Lung microvascular endothelial cell (primary cell): ENCODE measurements around the gene HIPK2. TPM values are rescaled to one million over a fixed set of nuclear protein-coding genes. Genes with fewer than 3 reads are reported as not detected.

Experiments used
- total RNA-seq: library from RNA; depleted of rRNA; stranded (reverse); fragments of >200 nt; gene quantifications from 2 replicates; pipeline ENCODE4 v1.2.1, GENCODE V29; 2014

HIPK2 gene
- total RNA-seq, 1 donor from 2014 or later = 10.9 TPM

Other genes starting within 250 kb of the HIPK2 start
- gene TBXAS1, start 51.3 kb upstream of the HIPK2 start, total RNA-seq = 0.20 and 1.1 TPM in 2 replicates